GM12878 (cell line): ENCODE data around the gene REV3L. TPM values are rescaled to one million over a fixed set of nuclear protein-coding genes. Genes with fewer than 3 reads are reported as not detected.

ENCODE experiments used
- ATF7 ChIP-seq: fragments of 450-650 bp; IDR thresholded peaks from 2 replicates; pipeline ENCODE4 v1.6.1; 2016; ENCODE audit warnings: low read depth, mild to moderate bottlenecking
- BACH1 ChIP-seq: fragments of 450-650 bp; IDR thresholded peaks from 2 replicates; pipeline ENCODE4 v1.6.1; 2017; ENCODE audit warnings: mild to moderate bottlenecking, borderline replicate concordance
- BHLHE40 ChIP-seq, 2 experiments: fragments of 450-650 bp in 1 of 2; IDR thresholded peaks; 2 replicates each; pipeline ENCODE4 v1.6.1; 2011 to 2017; ENCODE audit warnings: low read depth in 2 of 2, borderline replicate concordance in 1 of 2, improper control_type of control experiment in 1 of 2, low read length in 1 of 2, mild to moderate bottlenecking in 1 of 2
- CBX3 ChIP-seq: fragments of 200-600 bp; sonication (generic); IDR thresholded peaks from 2 replicates; pipeline ENCODE4 v1.6.1; 2016; ENCODE audit warnings: low read depth, borderline replicate concordance
- DPF2 ChIP-seq: fragments of 450-650 bp; IDR thresholded peaks from 2 replicates; pipeline ENCODE4 v1.6.1; 2017; ENCODE audit warnings: mild to moderate bottlenecking
- ESRRA ChIP-seq: IDR thresholded peaks from 2 replicates; pipeline ENCODE4 v1.6.1; 2012; ENCODE audit warnings: mild to moderate bottlenecking, low read length, improper control_type of control experiment
- MEF2A ChIP-seq: IDR thresholded peaks from 2 replicates; pipeline ENCODE4 v1.6.1; 2011; ENCODE audit warnings: low read depth, mild to moderate bottlenecking, low read length, moderate library complexity; ENCODE audit not compliant: insufficient read depth
- MYB ChIP-seq: fragments of 150-350 bp; IDR thresholded peaks from 2 replicates; pipeline ENCODE4 v1.6.1; 2014; ENCODE audit warnings: mild to moderate bottlenecking, low read depth, low read length, borderline replicate concordance
- MYC ChIP-seq: IDR thresholded peaks from 2 replicates; pipeline ENCODE4 v1.6.1; 2011; ENCODE audit warnings: mild to moderate bottlenecking, low read length, moderate library complexity, inconsistent platforms; ENCODE audit not compliant: insufficient read depth, insufficient replicate concordance, insufficient read length, severe bottlenecking
- SIN3A ChIP-seq: IDR thresholded peaks from 2 replicates; pipeline ENCODE4 v1.6.1; 2012; ENCODE audit warnings: low read depth, low read length, improper control_type of control experiment
- SMAD1 ChIP-seq: fragments of 450-650 bp; IDR thresholded peaks from 2 replicates; pipeline ENCODE4 v1.6.1; 2018; ENCODE audit warnings: mild to moderate bottlenecking, low read depth; ENCODE audit not compliant: partially characterized antibody
- SMAD5 ChIP-seq: IDR thresholded peaks from 2 replicates; pipeline ENCODE4 v1.6.1; 2016; ENCODE audit warnings: antibody characterized with exemption, low read depth
- SMARCA5 ChIP-seq: fragments of 450-650 bp; IDR thresholded peaks from 2 replicates; pipeline ENCODE4 v1.6.1; 2017; ENCODE audit warnings: mild to moderate bottlenecking
- STAT1 ChIP-seq: fragments of 450-650 bp; conservative IDR thresholded peaks from 2 replicates; pipeline ENCODE4 v1.6.1; 2014; ENCODE audit warnings: antibody characterized with exemption, mild to moderate bottlenecking
- TCF12 ChIP-seq: IDR thresholded peaks from 2 replicates; pipeline ENCODE4 v1.6.1; 2011; ENCODE audit warnings: low read depth, mild to moderate bottlenecking, low read length
- polyA plus RNA-seq, 11 experiments: library from polyadenylated mRNA; depleted of rRNA in 4 of 11; unstranded in 6 of 11; stranded (reverse) in 5 of 11; fragments of >200 nt; fragmentation: Nextera tagmentation in 4 of 11; fragmentation: Illumina TruSeq in 1 of 11; extraction: Ambion mirVana in 4 of 11; extraction: Trizol in 1 of 11; gene quantifications; 1 replicate in 1 of 11; 2 replicates in 10 of 11; pipeline versions ENCODE4 v1.2.1 to v1.2.3, GENCODE V29; 2011 to 2016; ENCODE audit warnings: inconsistent platforms in 2 of 11, missing spikeins in 2 of 11, low read depth in 1 of 11
- total RNA-seq, 4 experiments: library from RNA; depleted of rRNA in 3 of 4; stranded (reverse); fragments of >200 nt in 3 of 4; fragmentation: Illumina TruSeq in 1 of 4; extraction: Trizol in 1 of 4; gene quantifications; 2 replicates each; pipeline versions ENCODE4 v1.2.1 to v1.2.3, GENCODE V29; 2013 to 2021
- TF ChIP-seq, protein P1 (sequence below): fragments of 450-650 bp; IDR thresholded peaks from 2 replicates; pipeline ENCODE4 v1.6.1; 2017; ENCODE audit warnings: mild to moderate bottlenecking, moderate library complexity
- TF ChIP-seq, protein P2 (sequence below): IDR thresholded peaks from 2 replicates; pipeline ENCODE4 v1.6.1; 2012; ENCODE audit warnings: improper control_type of control experiment, low read depth, low read length; ENCODE audit not compliant: insufficient replicate concordance
- TF ChIP-seq, protein P3 (sequence below): IDR thresholded peaks from 2 replicates; pipeline ENCODE4 v1.6.1; 2011; ENCODE audit warnings: borderline replicate concordance, low read depth, mild to moderate bottlenecking, moderate library complexity, low read length; ENCODE audit not compliant: insufficient read depth, poor library complexity, severe bottlenecking

Gene REV3L
- total and polyA plus RNA-seq, 10 of the 15 experiments (the other 5 are each of a cell fraction or from before 2014, with no cell fraction given), result 7.6 to 33.6 (median 21.5) TPM

DNA sequence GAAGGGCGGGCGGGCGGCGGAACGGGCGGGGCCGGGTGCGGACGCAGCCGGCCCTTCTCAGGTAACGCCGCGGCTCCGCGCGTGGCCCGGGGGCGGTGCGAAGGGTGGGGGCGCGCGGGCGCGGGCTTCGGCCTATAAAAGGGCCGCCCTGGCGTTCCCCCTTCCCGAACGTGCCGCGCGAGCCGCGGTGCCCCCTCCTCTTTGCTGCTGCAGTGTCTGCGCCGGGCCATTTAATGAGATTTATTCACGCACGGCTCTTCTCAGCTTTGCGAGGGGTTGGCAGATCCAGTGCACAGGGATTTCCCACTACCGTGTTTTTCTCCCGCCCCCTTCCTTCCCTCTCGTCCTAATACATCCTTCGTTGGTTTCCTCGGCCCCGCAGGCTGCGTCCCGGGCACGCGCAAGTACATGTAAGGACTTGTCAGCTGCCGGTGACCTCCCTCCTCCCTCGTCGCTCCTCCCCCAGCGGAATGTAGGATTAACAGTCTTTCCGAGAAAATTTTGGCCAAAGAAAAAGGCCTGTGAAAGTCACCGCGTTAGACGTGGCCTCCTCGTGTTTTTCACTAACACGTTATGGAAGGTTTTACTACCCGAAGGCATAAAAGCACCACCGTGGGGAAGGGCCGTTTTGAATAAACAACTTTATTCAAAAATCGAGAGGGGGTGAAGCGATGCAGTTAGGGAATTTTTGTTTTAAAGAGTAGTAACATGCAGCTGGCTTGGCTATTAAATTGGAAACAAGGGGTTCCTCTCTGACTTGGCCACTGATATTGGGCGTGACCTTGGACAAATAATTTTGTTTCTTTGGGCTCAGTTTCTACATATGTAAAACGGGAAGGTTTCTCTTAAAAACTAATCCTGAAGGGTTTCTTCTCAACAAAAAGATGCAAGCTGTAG is 966 bp upstream of the REV3L start (continued):
- TF ChIP-seq TCF12, result peak; percentile 25; the same call in 1 of the 2 replicates
- no peak for TF ChIP-seq CBX3
- TF ChIP-seq MEF2A, result 0 out of 2 replicates have a peak, but pooled peaks have one; percentile 3
- TF ChIP-seq SMAD1, result peak; percentile 67
- TF ChIP-seq MYC, result peak; percentile 19
- peak; percentile 87 to 98 for TF ChIP-seq BHLHE40 (IDR thresholded peaks at IDR 0.05; ENCODE audit: borderline replicate concordance in 1 of 2, low read depth in 2 of 2, low read length in 1 of 2)
- TF ChIP-seq, protein P1, sequence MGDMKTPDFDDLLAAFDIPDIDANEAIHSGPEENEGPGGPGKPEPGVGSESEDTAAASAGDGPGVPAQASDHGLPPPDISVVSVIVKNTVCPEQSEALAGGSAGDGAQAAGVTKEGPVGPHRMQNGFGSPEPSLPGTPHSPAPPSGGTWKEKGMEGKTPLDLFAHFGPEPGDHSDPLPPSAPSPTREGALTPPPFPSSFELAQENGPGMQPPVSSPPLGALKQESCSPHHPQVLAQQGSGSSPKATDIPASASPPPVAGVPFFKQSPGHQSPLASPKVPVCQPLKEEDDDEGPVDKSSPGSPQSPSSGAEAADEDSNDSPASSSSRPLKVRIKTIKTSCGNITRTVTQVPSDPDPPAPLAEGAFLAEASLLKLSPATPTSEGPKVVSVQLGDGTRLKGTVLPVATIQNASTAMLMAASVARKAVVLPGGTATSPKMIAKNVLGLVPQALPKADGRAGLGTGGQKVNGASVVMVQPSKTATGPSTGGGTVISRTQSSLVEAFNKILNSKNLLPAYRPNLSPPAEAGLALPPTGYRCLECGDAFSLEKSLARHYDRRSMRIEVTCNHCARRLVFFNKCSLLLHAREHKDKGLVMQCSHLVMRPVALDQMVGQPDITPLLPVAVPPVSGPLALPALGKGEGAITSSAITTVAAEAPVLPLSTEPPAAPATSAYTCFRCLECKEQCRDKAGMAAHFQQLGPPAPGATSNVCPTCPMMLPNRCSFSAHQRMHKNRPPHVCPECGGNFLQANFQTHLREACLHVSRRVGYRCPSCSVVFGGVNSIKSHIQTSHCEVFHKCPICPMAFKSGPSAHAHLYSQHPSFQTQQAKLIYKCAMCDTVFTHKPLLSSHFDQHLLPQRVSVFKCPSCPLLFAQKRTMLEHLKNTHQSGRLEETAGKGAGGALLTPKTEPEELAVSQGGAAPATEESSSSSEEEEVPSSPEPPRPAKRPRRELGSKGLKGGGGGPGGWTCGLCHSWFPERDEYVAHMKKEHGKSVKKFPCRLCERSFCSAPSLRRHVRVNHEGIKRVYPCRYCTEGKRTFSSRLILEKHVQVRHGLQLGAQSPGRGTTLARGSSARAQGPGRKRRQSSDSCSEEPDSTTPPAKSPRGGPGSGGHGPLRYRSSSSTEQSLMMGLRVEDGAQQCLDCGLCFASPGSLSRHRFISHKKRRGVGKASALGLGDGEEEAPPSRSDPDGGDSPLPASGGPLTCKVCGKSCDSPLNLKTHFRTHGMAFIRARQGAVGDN, result peak; percentile 59; the same call in 1 of the 2 replicates
- TF ChIP-seq DPF2, result peak; percentile 67
- TF ChIP-seq, protein P2, sequence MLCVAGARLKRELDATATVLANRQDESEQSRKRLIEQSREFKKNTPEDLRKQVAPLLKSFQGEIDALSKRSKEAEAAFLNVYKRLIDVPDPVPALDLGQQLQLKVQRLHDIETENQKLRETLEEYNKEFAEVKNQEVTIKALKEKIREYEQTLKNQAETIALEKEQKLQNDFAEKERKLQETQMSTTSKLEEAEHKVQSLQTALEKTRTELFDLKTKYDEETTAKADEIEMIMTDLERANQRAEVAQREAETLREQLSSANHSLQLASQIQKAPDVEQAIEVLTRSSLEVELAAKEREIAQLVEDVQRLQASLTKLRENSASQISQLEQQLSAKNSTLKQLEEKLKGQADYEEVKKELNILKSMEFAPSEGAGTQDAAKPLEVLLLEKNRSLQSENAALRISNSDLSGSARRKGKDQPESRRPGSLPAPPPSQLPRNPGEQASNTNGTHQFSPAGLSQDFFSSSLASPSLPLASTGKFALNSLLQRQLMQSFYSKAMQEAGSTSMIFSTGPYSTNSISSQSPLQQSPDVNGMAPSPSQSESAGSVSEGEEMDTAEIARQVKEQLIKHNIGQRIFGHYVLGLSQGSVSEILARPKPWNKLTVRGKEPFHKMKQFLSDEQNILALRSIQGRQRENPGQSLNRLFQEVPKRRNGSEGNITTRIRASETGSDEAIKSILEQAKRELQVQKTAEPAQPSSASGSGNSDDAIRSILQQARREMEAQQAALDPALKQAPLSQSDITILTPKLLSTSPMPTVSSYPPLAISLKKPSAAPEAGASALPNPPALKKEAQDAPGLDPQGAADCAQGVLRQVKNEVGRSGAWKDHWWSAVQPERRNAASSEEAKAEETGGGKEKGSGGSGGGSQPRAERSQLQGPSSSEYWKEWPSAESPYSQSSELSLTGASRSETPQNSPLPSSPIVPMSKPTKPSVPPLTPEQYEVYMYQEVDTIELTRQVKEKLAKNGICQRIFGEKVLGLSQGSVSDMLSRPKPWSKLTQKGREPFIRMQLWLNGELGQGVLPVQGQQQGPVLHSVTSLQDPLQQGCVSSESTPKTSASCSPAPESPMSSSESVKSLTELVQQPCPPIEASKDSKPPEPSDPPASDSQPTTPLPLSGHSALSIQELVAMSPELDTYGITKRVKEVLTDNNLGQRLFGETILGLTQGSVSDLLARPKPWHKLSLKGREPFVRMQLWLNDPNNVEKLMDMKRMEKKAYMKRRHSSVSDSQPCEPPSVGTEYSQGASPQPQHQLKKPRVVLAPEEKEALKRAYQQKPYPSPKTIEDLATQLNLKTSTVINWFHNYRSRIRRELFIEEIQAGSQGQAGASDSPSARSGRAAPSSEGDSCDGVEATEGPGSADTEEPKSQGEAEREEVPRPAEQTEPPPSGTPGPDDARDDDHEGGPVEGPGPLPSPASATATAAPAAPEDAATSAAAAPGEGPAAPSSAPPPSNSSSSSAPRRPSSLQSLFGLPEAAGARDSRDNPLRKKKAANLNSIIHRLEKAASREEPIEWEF, result no peak
- TF ChIP-seq STAT1, result peak; percentile 66; the same call in 1 of the 2 replicates
- no peak for TF ChIP-seq MYB
- TF ChIP-seq SMAD5, result peak; percentile 92
- TF ChIP-seq SMARCA5, result 0 out of 2 replicates have a peak, but pooled peaks have one; percentile 9
- peak; percentile 95 for TF ChIP-seq BACH1
- peak; percentile 24; the same call in 1 of the 2 replicates for TF ChIP-seq ATF7
- TF ChIP-seq, protein P3, sequence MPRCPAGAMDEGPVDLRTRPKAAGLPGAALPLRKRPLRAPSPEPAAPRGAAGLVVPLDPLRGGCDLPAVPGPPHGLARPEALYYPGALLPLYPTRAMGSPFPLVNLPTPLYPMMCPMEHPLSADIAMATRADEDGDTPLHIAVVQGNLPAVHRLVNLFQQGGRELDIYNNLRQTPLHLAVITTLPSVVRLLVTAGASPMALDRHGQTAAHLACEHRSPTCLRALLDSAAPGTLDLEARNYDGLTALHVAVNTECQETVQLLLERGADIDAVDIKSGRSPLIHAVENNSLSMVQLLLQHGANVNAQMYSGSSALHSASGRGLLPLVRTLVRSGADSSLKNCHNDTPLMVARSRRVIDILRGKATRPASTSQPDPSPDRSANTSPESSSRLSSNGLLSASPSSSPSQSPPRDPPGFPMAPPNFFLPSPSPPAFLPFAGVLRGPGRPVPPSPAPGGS, result peak; percentile 84
- TF ChIP-seq SIN3A, result peak; percentile 8; the same call in 1 of the 2 replicates
- 0 out of 2 replicates have a peak, but pooled peaks have one; percentile 59 for TF ChIP-seq ESRRA
